IPS-18c (cell line): Measurements from ENCODE around the gene MUSK.

ENCODE experiments used
- H3K4me3 ChIP-seq: 2 replicates; pipeline ENCODE4 v1.7.0; 2013; ENCODE audit warnings: low read depth, mild to moderate bottlenecking, low read length, moderate library complexity; ENCODE audit not compliant: insufficient read depth
- H3K9me3 ChIP-seq: one replicate; pipeline ENCODE4 v1.6.1; 2013; ENCODE audit warnings: mild to moderate bottlenecking, low read length, moderate library complexity; ENCODE audit not compliant: control insufficient read depth, insufficient read depth

Gene MUSK

GRCh38 chr9:110746211-110746930 lies 77.8 kb downstream of the MUSK start:
- Histone ChIP-seq H3K9me3 (no peaks in the 10 kb centered on the region), H3K4me3 (no peak overlapping the region)

DNA sequence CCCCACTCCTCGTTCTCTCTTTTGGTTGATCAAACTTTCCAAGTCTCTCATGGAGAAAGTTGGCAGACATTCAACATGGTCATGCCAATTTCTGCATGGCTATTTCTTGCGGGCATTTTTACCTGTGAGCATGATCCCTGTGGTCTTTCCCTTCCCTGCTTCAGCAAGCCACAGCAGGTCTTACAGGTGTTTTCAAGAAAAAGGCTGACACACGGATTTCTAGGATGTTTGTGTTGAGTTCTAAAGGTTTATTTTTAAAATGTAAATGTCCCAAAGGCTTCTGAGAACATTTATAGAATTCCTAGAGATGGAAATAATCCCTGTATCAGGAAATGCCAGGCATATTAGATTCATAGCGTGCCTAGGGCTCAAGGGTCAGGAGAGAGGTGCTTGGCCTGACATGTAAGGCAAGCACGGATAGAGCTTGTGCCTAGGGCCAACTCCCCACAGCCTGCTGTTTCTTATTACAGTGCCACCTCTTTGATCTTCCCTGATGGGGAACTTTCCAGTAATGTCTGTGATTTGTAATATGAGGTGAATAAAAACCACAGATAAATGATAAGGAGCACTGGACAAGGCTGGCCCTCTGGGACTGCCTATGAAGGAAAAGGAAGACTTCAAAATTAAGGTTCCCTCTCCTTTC lies 79.8 kb downstream of the MUSK start:
- no peak overlapping the region for H3K4me3 ChIP-seq
- peaks cover 4% of the 10 kb centered on the region for H3K9me3 ChIP-seq

- peaks cover 4% of the 10 kb centered on the region for H3K9me3 ChIP-seq
Observed at GRCh38 chr9:110750272-110750671, 81.7 kb downstream of the MUSK start.

DNA sequence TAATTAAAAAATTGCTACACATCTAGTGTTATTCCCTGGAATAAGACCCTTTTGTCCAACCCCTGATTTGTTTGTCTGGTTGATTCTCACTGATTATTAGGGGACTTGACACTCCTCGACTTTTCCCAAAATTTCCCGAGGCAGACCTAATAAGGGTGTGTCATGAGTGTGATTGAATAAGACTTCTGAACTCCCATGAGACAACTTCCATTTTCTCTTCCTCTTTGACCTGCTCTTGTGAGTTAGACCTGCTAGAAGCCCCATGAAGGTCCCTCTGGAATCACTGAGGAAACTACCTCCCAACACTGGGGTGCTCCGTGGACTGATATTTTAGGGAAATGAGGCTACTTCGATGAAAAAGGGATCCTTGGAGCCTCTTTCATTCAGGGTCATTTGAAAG lies 83.4 kb downstream of the MUSK start:
- no peak overlapping the region for H3K4me3 ChIP-seq

More at GRCh38 chr9:110750272-110750671, 81.7 kb downstream of the MUSK start:
- H3K4me3 ChIP-seq = no peak overlapping the region

DNA sequence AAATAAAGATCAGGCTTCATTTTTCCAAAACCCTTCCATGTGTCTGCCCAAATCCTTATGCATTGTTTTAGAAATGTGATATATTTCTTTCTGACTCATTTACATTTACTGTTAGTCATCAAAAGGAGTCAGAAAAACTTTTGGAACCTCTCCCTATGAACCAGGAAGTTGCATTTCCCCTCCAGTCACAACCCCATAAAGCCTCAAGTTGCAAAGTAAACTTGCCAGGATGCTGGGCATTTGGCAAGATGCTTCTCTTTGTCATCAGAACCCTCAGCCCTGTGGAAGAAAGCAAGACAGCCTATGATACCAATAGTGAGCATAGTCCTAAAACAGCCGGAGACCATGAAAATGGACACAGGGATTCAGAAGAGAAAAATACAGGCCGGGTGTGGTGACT lies 84.2 kb downstream of the MUSK start:
- H3K9me3 ChIP-seq = peaks cover 6% of the 10 kb centered on the region
- no peak overlapping the region for H3K4me3 ChIP-seq

More for the DNA sequence above, 83.4 kb downstream of the MUSK start:
- peaks cover 6% of the 10 kb centered on the region for H3K9me3 ChIP-seq

GRCh38 chr9:110753731-110754231 lies 85.2 kb downstream of the MUSK start:
- Histone ChIP-seq H3K4me3 (no peak overlapping the region), H3K9me3 (peaks cover 6% of the 10 kb centered on the region)

DNA sequence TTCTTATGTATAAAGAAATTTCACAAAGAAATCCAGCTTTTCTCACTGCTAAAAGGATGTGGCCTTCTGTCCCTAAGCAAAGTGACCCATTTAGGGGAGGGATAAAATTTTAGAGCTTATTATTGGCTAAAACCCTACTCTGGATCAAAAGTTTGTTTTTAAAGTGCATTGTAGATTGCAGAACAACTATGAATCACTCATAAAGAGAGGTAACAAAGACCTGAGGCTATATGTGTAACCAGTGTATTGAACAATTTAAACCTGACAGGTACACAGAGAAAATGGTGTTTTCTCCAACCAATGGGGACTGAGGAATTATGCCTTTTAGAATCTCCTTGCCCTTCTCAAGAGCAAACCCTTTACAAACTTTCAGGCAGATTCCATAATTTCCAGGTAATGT lies 86.6 kb downstream of the MUSK start:
- Histone ChIP-seq H3K4me3 (no peak overlapping the region), H3K9me3 (peaks cover 6% of the 10 kb centered on the region)

DNA sequence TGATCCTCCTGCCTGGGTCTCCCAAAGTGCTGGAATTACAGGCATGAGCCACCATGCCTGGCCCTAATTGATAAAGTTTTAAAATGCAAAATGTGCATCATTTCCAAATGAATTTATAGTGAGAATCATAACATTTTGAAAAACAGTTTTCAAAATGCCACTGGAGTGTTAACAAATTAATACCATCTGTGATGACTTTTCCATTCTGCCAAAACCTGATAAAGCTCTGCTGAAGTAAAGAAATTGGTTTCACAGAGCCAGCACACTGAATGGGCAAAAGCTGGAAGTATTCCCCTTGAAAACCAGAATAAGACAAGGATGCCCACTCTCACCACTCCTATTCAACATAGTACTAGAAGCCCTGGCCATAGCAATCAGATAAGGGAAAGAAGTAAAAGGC lies 89.6 kb downstream of the MUSK start:
- H3K9me3 ChIP-seq = peaks cover 2% of the 10 kb centered on the region
- no peak overlapping the region for H3K4me3 ChIP-seq

- Histone ChIP-seq H3K4me3 (no peak overlapping the region), H3K9me3 (no peaks in the 10 kb centered on the region)
Observed at GRCh38 chr9:110762783-110763182, 94.2 kb downstream of the MUSK start.

DNA sequence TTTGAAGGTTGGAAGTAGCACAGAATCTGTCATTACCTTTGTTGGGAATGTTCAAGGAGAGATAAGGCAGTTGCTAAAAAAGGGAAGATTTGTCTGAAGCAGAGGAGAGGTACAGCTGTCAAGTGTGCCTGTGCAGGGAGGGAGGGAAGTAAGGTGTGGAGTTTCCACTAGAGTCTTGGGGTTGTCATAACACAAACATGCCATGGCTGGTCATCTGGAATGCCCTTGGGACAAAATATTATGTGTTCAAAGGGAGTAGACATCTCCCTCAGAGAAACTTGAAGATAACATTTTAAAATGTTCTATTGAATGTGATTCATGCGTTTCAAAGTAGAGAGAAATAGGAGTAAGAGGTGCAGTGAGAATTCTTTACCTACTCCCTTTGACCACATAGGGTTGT lies 95.0 kb downstream of the MUSK start:
- H3K4me3 ChIP-seq = no peak overlapping the region
- H3K9me3 ChIP-seq = no peaks in the 10 kb centered on the region

- Histone ChIP-seq H3K9me3 (no peaks in the 10 kb centered on the region), H3K4me3 (no peak overlapping the region)
Observed at GRCh38 chr9:110764006-110764405, 95.4 kb downstream of the MUSK start.

- Histone ChIP-seq H3K9me3 (no peaks in the 10 kb centered on the region), H3K4me3 (no peak overlapping the region)
Observed at GRCh38 chr9:110765926-110766325, 97.3 kb downstream of the MUSK start.

DNA sequence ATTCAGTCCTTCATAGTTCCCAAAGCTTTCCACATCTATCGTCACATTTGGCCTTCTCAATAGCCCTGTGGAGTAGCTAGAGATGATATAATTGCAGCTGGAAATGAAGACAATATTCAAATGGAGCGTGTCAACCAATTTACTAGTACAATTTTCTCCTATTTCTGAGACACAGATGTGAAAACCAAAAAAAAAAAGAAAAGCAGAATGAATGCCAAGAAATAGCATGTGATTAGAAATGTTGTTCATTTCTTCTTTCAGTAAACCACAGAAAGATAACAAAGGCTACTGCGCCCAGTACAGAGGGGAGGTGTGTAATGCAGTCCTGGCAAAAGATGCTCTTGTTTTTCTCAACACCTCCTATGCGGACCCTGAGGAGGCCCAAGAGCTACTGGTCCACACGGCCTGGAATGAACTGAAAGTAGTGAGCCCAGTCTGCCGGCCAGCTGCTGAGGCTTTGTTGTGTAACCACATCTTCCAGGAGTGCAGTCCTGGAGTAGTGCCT lies 99.0 kb downstream of the MUSK start:
- no peaks in the 10 kb centered on the region for H3K9me3 ChIP-seq
- no peak overlapping the region for H3K4me3 ChIP-seq

DNA sequence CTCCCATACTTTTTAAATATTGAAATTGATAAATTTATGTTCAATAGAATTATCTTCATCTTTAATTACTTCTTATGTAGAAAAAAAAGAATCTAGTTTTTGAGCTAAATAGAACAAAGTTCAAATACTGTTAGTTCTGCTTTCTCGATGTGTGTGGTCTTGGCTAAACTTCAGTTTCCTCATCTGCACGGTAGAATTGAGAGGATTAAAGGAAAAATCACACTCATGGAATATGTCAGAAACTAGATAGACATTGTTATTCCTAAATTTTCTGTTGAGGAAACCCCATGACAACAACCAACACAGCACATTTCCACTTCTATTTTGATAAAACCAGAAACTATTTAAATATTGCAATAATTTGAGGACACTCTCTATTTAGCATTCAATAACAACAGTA lies 100.3 kb downstream of the MUSK start:
- Histone ChIP-seq H3K4me3 (no peak overlapping the region), H3K9me3 (no peaks in the 10 kb centered on the region)

GRCh38 chr9:110769667-110770066 lies 101.1 kb downstream of the MUSK start:
- no peak overlapping the region for H3K4me3 ChIP-seq
- no peaks in the 10 kb centered on the region for H3K9me3 ChIP-seq

DNA sequence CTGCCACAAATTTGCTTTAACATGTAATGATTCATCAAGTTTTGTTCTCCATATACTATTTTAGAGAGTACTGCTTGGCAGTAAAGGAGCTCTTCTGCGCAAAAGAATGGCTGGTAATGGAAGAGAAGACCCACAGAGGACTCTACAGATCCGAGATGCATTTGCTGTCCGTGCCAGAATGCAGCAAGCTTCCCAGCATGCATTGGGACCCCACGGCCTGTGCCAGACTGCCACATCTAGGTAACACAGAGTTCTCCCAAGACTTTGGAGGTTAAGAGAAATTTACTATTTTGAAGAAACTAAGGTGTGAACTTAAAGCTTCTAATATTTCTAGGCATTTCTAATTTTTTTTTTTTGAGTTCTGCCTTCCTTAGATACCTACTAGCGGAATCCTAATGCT lies 107.1 kb downstream of the MUSK start:
- Histone ChIP-seq H3K4me3 (no peak overlapping the region), H3K9me3 (no peaks in the 10 kb centered on the region)

- no peak overlapping the region for H3K4me3 ChIP-seq
Observed at GRCh38 chr9:110776221-110776620, 107.6 kb downstream of the MUSK start.

GRCh38 chr9:110777196-110777875 lies 108.7 kb downstream of the MUSK start:
- Histone ChIP-seq H3K4me3 (no peak overlapping the region), H3K9me3 (no peaks in the 10 kb centered on the region)

More at GRCh38 chr9:110776221-110776620, 107.6 kb downstream of the MUSK start:
- no peaks in the 10 kb centered on the region for H3K9me3 ChIP-seq
